ENCODE measurements around the gene GOT1.

GOT1 gene

DNA sequence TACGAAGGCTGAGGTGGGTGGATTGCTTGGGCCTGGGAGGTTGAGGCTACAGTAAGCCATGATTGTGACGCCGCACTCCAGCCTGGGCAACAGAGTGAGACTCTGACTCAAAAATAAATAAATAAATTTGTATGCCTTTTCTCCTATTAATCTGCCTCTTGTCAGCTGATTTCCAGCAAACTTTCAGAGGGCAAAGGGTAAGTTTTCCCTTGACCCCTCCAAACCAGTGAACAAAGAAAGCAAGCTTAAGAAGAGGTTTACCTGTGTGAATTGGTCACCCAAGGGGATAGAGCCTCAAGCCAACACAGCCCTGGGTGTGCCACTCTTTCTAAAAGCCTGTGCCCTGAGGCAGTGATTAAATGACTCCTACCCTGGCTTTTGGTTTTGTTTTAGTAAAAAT is 30.8 kb downstream of the GOT1 start:
- no peak overlapping the region for H3K23ac ChIP-seq (ENCODE audit: low read length)
- H3K4me1 ChIP-seq (ENCODE audit: control insufficient read depth in 1 of 2, insufficient read depth in 2 of 2, low read length in 2 of 2) = peaks cover 7 to 11% of the 10 kb centered on the region in 2 experiments
- no peak overlapping the region for H2BK5ac ChIP-seq (ENCODE audit: low read depth, low read length, poor library complexity)
- no peak overlapping the region for H4K8ac ChIP-seq (ENCODE audit: low read depth, low read length)
- no peak overlapping the region for H3K4me3 ChIP-seq (ENCODE audit: low read depth, low read length)
- peaks cover 20 to 28% of the 10 kb centered on the region in 2 experiments for H3K36me3 ChIP-seq (ENCODE audit: control insufficient read depth in 1 of 2, insufficient read depth in 2 of 2, low read length in 2 of 2)
- H3K9me3 ChIP-seq (ENCODE audit: insufficient read depth, low read depth, low read length) = no peaks in the 10 kb centered on the region
- no peak overlapping the region for H2AFZ ChIP-seq (ENCODE audit: insufficient read depth, low read length, poor library complexity)
- H2BK120ac ChIP-seq (ENCODE audit: insufficient read depth, low read length, poor library complexity) = no peak overlapping the region
- H3K4me2 ChIP-seq (ENCODE audit: low read length) = no peak overlapping the region
- H2AK5ac ChIP-seq (ENCODE audit: low read length) = no peak overlapping the region
- H3K79me2 ChIP-seq (ENCODE audit: control insufficient read depth, insufficient read depth, low read length, poor library complexity) = no peaks in the 10 kb centered on the region
- H3K27me3 ChIP-seq (ENCODE audit: insufficient read depth, low read length) = no peaks in the 10 kb centered on the region
- H3K79me1 ChIP-seq (ENCODE audit: low read length) = peaks cover under 1% of the 10 kb centered on the region
- no peak overlapping the region for H4K91ac ChIP-seq (ENCODE audit: low read depth, low read length)
- WGBS (ENCODE audit: extremely low coverage, insufficient coverage, insufficient read length) = no CpG with 5 or more reads among the region's 3 CpGs
- no peak overlapping the region for H3K9ac ChIP-seq (ENCODE audit: low read length)
- no peak for DNase-seq
- H2BK12ac ChIP-seq (ENCODE audit: low read length) = no peak overlapping the region
- no peak overlapping the region for H3K27ac ChIP-seq (ENCODE audit: low read depth, low read length)
- no peak overlapping the region for H3K14ac ChIP-seq (ENCODE audit: low read length)
- no peak overlapping the region for H4K12ac ChIP-seq (ENCODE audit: low read depth, low read length)
- H3K18ac ChIP-seq (ENCODE audit: low read length) = no peak overlapping the region
- no peak overlapping the region for H3K4ac ChIP-seq (ENCODE audit: low read depth, low read length)

DNA sequence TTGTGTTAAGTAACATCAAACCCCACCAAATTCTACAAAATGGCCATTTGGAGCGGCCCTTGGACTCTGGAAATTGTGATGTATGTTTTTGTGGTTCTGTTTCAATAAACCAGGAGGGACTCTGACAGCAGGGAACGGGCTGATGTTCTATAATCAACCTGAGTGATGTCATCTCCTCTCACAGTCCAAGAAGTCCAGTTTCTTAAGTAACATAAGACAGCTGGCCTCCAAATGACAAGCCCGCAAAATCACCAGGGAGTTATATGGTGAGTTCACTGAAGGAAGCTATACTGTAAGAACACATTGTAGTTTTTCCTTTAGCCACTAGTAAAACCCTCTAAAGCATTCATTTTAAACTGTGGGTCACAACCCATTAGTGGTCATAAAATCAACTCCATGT is 34.0 kb downstream of the GOT1 start:
- no peak overlapping the region for H3K4ac ChIP-seq (ENCODE audit: low read depth, low read length)
- H3K9ac ChIP-seq (ENCODE audit: low read length) = no peak overlapping the region
- peak overlapping the region; percentile 31 for H3K27ac ChIP-seq (ENCODE audit: low read depth, low read length)
- H3K4me3 ChIP-seq (ENCODE audit: low read depth, low read length) = no peak overlapping the region
- H3K18ac ChIP-seq (ENCODE audit: low read length) = no peak overlapping the region
- H3K23ac ChIP-seq (ENCODE audit: low read length) = no peak overlapping the region
- H3K79me2 ChIP-seq (ENCODE audit: control insufficient read depth, insufficient read depth, low read length, poor library complexity) = no peaks in the 10 kb centered on the region
- no peak overlapping the region for H4K12ac ChIP-seq (ENCODE audit: low read depth, low read length)
- H3K4me1 ChIP-seq (ENCODE audit: control insufficient read depth in 1 of 2, insufficient read depth in 2 of 2, low read length in 2 of 2) = peaks cover 11 to 22% of the 10 kb centered on the region in 2 experiments
- peaks cover 7 to 11% of the 10 kb centered on the region in 2 experiments for H3K36me3 ChIP-seq (ENCODE audit: control insufficient read depth in 1 of 2, insufficient read depth in 2 of 2, low read length in 2 of 2)
- H2BK5ac ChIP-seq (ENCODE audit: low read depth, low read length, poor library complexity) = no peak overlapping the region
- no peak for DNase-seq
- H2AFZ ChIP-seq (ENCODE audit: insufficient read depth, low read length, poor library complexity) = no peak overlapping the region
- no peak overlapping the region for H3K14ac ChIP-seq (ENCODE audit: low read length)
- no peak overlapping the region for H2BK12ac ChIP-seq (ENCODE audit: low read length)
- H3K4me2 ChIP-seq (ENCODE audit: low read length) = no peak overlapping the region
- H2BK120ac ChIP-seq (ENCODE audit: insufficient read depth, low read length, poor library complexity) = no peak overlapping the region
- no peak overlapping the region for H4K8ac ChIP-seq (ENCODE audit: low read depth, low read length)
- no peaks in the 10 kb centered on the region for H3K9me3 ChIP-seq (ENCODE audit: insufficient read depth, low read depth, low read length)
- no peak overlapping the region for H2AK5ac ChIP-seq (ENCODE audit: low read length)
- H4K91ac ChIP-seq (ENCODE audit: low read depth, low read length) = no peak overlapping the region
- H3K79me1 ChIP-seq (ENCODE audit: low read length) = peaks cover 9% of the 10 kb centered on the region
- no peaks in the 10 kb centered on the region for H3K27me3 ChIP-seq (ENCODE audit: insufficient read depth, low read length)
- no CpG with 5 or more reads among the region's 3 CpGs for WGBS (ENCODE audit: extremely low coverage, insufficient coverage, insufficient read length)

DNA sequence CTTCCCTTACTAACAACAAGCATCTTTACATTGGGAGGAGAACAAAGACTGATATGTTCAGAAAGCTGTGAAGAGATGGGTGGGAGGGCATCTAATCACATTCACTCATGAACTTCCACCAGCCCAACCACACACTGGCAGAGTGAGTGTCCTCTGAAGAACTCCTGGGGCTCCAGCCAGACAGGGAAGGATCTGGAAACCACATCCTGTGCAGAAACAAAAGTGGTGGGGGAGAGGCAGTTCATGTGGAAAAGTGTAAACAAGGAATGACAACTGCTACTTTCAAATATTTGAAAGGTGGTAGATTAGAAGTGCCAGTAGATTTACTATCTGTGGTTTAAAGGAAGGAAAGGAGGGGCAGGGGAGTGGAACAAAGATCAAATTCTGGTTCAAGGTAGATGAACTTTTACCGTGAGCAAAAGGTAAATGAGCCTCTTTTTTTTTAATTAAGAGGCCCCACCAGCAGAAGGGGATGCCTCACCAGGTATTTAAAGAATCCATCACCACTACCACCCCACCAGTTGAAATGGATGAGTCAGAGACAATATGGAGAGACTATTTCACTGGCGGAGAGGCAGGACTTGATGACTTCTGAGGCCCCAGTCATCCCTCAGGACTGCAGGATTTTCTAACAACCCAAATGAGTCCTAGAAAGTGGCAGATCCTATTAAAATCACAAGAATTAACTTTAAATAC is 34.5 kb downstream of the GOT1 start:
- Histone ChIP-seq H3K36me3 (ENCODE audit: control insufficient read depth in 1 of 2, insufficient read depth in 2 of 2, low read length in 2 of 2) (peaks cover 4 to 11% of the 10 kb centered on the region in 2 experiments), H4K12ac (ENCODE audit: low read depth, low read length) (no peak overlapping the region), H3K27me3 (ENCODE audit: insufficient read depth, low read length) (no peaks in the 10 kb centered on the region), H3K79me1 (ENCODE audit: low read length) (peaks cover 10% of the 10 kb centered on the region), H4K91ac (ENCODE audit: low read depth, low read length) (no peak overlapping the region), H2BK120ac (ENCODE audit: insufficient read depth, low read length, poor library complexity) (no peak overlapping the region), H3K9ac (ENCODE audit: low read length) (no peak overlapping the region), H3K9me3 (ENCODE audit: insufficient read depth, low read depth, low read length) (no peaks in the 10 kb centered on the region), H3K14ac (ENCODE audit: low read length) (no peak overlapping the region), H3K27ac (ENCODE audit: low read depth, low read length) (peak overlapping the region; percentile 31), H3K4me1 (ENCODE audit: control insufficient read depth in 1 of 2, insufficient read depth in 2 of 2, low read length in 2 of 2) (peaks cover 13 to 25% of the 10 kb centered on the region in 2 experiments), H3K18ac (ENCODE audit: low read length) (no peak overlapping the region), H2AFZ (ENCODE audit: insufficient read depth, low read length, poor library complexity) (no peak overlapping the region), H2BK5ac (ENCODE audit: low read depth, low read length, poor library complexity) (peak overlapping the region; percentile 26), H3K4me3 (ENCODE audit: low read depth, low read length) (no peak overlapping the region), H3K4ac (ENCODE audit: low read depth, low read length) (no peak overlapping the region), H4K8ac (ENCODE audit: low read depth, low read length) (no peak overlapping the region), H3K79me2 (ENCODE audit: control insufficient read depth, insufficient read depth, low read length, poor library complexity) (no peaks in the 10 kb centered on the region), H3K4me2 (ENCODE audit: low read length) (peak overlapping the region; percentile 6), H2AK5ac (ENCODE audit: low read length) (no peak overlapping the region), H3K23ac (ENCODE audit: low read length) (no peak overlapping the region), H2BK12ac (ENCODE audit: low read length) (no peak overlapping the region)
- WGBS (ENCODE audit: extremely low coverage, insufficient coverage, insufficient read length) = no CpG with 5 or more reads among the region's 2 CpGs
- DNase-seq = no peak

DNA sequence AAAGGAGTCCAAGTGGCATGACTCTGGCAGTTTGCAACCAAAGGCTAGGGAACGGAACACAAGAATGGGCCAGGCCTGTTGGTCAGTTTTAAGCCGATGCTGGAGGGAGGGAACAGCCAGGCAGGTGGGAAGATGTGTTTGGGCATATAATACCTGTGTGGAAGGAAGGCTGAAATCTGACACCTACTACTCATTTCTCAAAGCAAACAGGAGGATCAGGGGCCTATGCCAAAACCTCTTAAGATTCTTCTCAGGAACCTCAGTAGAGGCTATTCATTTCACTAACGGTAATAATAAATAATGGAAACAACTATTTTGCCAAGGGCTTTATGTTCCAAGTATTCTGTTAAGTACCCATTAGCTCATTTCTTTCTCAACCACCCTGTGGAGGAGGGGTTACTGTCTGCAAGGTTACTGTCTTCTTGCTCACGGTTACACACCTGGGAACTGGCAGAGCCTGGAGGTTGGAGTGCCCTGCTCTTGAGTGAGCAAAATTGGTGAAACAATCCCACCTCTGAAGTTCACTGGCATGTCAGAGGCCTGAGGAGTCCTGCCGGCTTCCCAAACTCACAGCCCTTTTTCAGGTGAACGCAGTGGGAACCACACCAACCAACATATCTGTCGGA is 35.5 kb downstream of the GOT1 start:
- no peaks in the 10 kb centered on the region for H3K9me3 ChIP-seq (ENCODE audit: insufficient read depth, low read depth, low read length)
- no CpG with 5 or more reads among the region's 7 CpGs for WGBS (ENCODE audit: extremely low coverage, insufficient coverage, insufficient read length)
- no peak overlapping the region for H4K12ac ChIP-seq (ENCODE audit: low read depth, low read length)
- no peak overlapping the region for H3K4me3 ChIP-seq (ENCODE audit: low read depth, low read length)
- no peak overlapping the region for H3K14ac ChIP-seq (ENCODE audit: low read length)
- H3K4me1 ChIP-seq (ENCODE audit: control insufficient read depth in 1 of 2, insufficient read depth in 2 of 2, low read length in 2 of 2) = peaks cover 13 to 25% of the 10 kb centered on the region in 2 experiments
- peaks cover 4 to 7% of the 10 kb centered on the region in 2 experiments for H3K36me3 ChIP-seq (ENCODE audit: control insufficient read depth in 1 of 2, insufficient read depth in 2 of 2, low read length in 2 of 2)
- peaks cover 10% of the 10 kb centered on the region for H3K79me1 ChIP-seq (ENCODE audit: low read length)
- no peak overlapping the region for H4K91ac ChIP-seq (ENCODE audit: low read depth, low read length)
- DNase-seq = no peak
- peak overlapping the region; percentile 29 for H2BK12ac ChIP-seq (ENCODE audit: low read length)
- H3K79me2 ChIP-seq (ENCODE audit: control insufficient read depth, insufficient read depth, low read length, poor library complexity) = no peaks in the 10 kb centered on the region
- no peak overlapping the region for H4K8ac ChIP-seq (ENCODE audit: low read depth, low read length)
- no peak overlapping the region for H3K27ac ChIP-seq (ENCODE audit: low read depth, low read length)
- no peak overlapping the region for H2AFZ ChIP-seq (ENCODE audit: insufficient read depth, low read length, poor library complexity)
- no peak overlapping the region for H3K18ac ChIP-seq (ENCODE audit: low read length)
- no peaks in the 10 kb centered on the region for H3K27me3 ChIP-seq (ENCODE audit: insufficient read depth, low read length)
- no peak overlapping the region for H3K9ac ChIP-seq (ENCODE audit: low read length)
- no peak overlapping the region for H2AK5ac ChIP-seq (ENCODE audit: low read length)
- no peak overlapping the region for H2BK120ac ChIP-seq (ENCODE audit: insufficient read depth, low read length, poor library complexity)
- H2BK5ac ChIP-seq (ENCODE audit: low read depth, low read length, poor library complexity) = no peak overlapping the region
- H3K23ac ChIP-seq (ENCODE audit: low read length) = no peak overlapping the region
- no peak overlapping the region for H3K4me2 ChIP-seq (ENCODE audit: low read length)
- no peak overlapping the region for H3K4ac ChIP-seq (ENCODE audit: low read depth, low read length)

Data from trophoblast cell (in vitro differentiated cells and primary cell).